GM12865 (cell line): ENCODE data around the gene EFHD2.
A peak's percentile ranks its signal among the peaks of the same experiment; 100 is the strongest.

Source experiments
- DNase-seq: peaks from one replicate; pipeline ENCODE4 v3.0.0; 2010; ENCODE audit warnings: low read depth
- H3K4me3 ChIP-seq: 2 replicates; pipeline ENCODE4 v1.5.1; 2011; ENCODE audit warnings: mild to moderate bottlenecking, low read depth, low read length, control low read depth
- TF ChIP-seq, protein P1 (sequence below): IDR thresholded peaks from 2 replicates; pipeline ENCODE4 v1.5.1; 2011; ENCODE audit warnings: low read length, control low read depth, low read depth, inconsistent platforms; ENCODE audit not compliant: insufficient read depth; ENCODE audit errors: missing control alignments

EFHD2 gene

GRCh38 chr1:15409388-15410222, at the start of gene EFHD2:
Gene EFHD2 (plus strand): TSS chr1:15409888. CDS start chr1:15409972, 84 bp downstream.
- peak within 1 kb of the TSS; percentile 96 for H3K4me3 ChIP-seq
- TF ChIP-seq, protein P1, sequence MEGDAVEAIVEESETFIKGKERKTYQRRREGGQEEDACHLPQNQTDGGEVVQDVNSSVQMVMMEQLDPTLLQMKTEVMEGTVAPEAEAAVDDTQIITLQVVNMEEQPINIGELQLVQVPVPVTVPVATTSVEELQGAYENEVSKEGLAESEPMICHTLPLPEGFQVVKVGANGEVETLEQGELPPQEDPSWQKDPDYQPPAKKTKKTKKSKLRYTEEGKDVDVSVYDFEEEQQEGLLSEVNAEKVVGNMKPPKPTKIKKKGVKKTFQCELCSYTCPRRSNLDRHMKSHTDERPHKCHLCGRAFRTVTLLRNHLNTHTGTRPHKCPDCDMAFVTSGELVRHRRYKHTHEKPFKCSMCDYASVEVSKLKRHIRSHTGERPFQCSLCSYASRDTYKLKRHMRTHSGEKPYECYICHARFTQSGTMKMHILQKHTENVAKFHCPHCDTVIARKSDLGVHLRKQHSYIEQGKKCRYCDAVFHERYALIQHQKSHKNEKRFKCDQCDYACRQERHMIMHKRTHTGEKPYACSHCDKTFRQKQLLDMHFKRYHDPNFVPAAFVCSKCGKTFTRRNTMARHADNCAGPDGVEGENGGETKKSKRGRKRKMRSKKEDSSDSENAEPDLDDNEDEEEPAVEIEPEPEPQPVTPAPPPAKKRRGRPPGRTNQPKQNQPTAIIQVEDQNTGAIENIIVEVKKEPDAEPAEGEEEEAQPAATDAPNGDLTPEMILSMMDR = no peak
- peak; percentile 84 for DNase-seq

- H3K4me3 ChIP-seq = no peak overlapping the region
- DNase-seq = no peak
- TF ChIP-seq, protein P1 = no peak
Observed at GRCh38 chr1:15360700-15361099, 49.0 kb upstream of the EFHD2 start.

GRCh38 chr1:15362096-15362736, 47.5 kb upstream of the EFHD2 start:
- TF ChIP-seq, protein P1 = no peak
- no peak overlapping the region for H3K4me3 ChIP-seq
- DNase-seq = no peak

DNA sequence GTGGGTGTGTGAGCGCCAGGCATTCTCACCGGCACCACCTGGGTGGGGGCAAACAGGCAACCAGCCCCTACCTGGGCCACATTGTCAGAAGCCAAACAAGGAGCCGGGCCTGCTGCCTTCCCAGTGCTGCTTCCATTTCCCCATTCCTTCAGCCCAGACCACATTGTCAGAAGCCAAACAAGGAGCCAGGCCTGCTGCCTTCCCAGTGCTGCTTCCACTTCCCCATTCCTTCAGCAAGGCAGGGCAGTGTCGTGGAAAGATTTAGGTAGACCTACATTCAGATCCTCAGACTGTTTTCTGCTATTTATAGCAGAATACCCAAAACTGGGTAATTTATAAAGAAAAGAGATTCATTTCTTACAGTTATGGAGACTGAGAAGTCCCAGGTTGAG, 47.0 kb upstream of the EFHD2 start:
- no peak for DNase-seq
- TF ChIP-seq, protein P1 = no peak
- H3K4me3 ChIP-seq = no peak overlapping the region

- TF ChIP-seq, protein P1 = peak; percentile 15
- H3K4me3 ChIP-seq = no peak overlapping the region
- DNase-seq = no peak
Observed at GRCh38 chr1:15364740-15365139, 44.9 kb upstream of the EFHD2 start.

- TF ChIP-seq, protein P1 = no peak
- H3K4me3 ChIP-seq = no peak overlapping the region
- DNase-seq = no peak
Observed at GRCh38 chr1:15368888-15369287, 40.8 kb upstream of the EFHD2 start.
